WTC11 (cell line): Measurements from ENCODE around the gene SKIL. TPM values are rescaled to one million over a fixed set of nuclear protein-coding genes. Genes with fewer than 3 reads are reported as not detected.

Experiments
- ATAC-seq: fragments of 200-7000 bp; cut with Tn5 transposase; 2 replicates; pipeline ENCODE4 v1.10.0; 2021; ENCODE audit warnings: mild to moderate bottlenecking, moderate library complexity
- CTCF ChIA-PET: fragments of 300-600 bp; sonication (Branson Sonifier 250); formaldehyde crosslinking; loops from one replicate; lab custom pipeline; 2021; ENCODE audit warnings: antibody characterized with exemption; lab: Charles Lee
- POLR2A ChIA-PET: fragments of 350-600 bp; sonication (Branson Sonifier 250); formaldehyde crosslinking; loops from one replicate; lab custom pipeline; 2021; ENCODE audit warnings: antibody characterized with exemption; lab: Charles Lee
- DNase-seq: peaks from one replicate; pipeline ENCODE4 v3.0.0; 2021; ENCODE audit warnings: low spot score
- H3K27ac Mint-ChIP-seq: 2 replicates; pipeline ENCODE4 v1.8.0; 2021; ENCODE audit warnings: mixed read lengths
- H3K27me3 Mint-ChIP-seq: 2 replicates; pipeline ENCODE4 v1.8.0; 2021; ENCODE audit warnings: low read depth, mild to moderate bottlenecking, moderate library complexity, mixed read lengths
- H3K36me3 Mint-ChIP-seq: 2 replicates; pipeline ENCODE4 v1.8.0; 2021; ENCODE audit warnings: mixed read lengths
- H3K4me1 Mint-ChIP-seq: 2 replicates; pipeline ENCODE4 v1.8.0; 2022; ENCODE audit warnings: mixed read lengths
- H3K4me3 Mint-ChIP-seq: 2 replicates; pipeline ENCODE4 v1.8.0; 2021; ENCODE audit warnings: mild to moderate bottlenecking, moderate library complexity, mixed read lengths
- H3K9me3 Mint-ChIP-seq: 2 replicates; pipeline ENCODE4 v1.8.0; 2021; ENCODE audit warnings: mixed read lengths
- ATF6 ChIP-seq: sonication (generic); formaldehyde crosslinking; IDR thresholded peaks from 2 replicates; pipeline ENCODE4 v1.8.1; 2023; ENCODE audit warnings: mild to moderate bottlenecking, missing genetic modification reagents
- CBFB ChIP-seq: sonication (generic); formaldehyde crosslinking; IDR thresholded peaks from 2 replicates; pipeline ENCODE4 v1.8.1; 2022; ENCODE audit warnings: mild to moderate bottlenecking, low read depth, missing genetic modification reagents
- CREB1 ChIP-seq: sonication (generic); formaldehyde crosslinking; IDR thresholded peaks from 2 replicates; pipeline ENCODE4 v1.8.0; 2023; ENCODE audit warnings: mild to moderate bottlenecking, missing genetic modification reagents
- E2F4 ChIP-seq: sonication (generic); formaldehyde crosslinking; IDR thresholded peaks from 2 replicates; pipeline ENCODE4 v1.8.1; 2022; ENCODE audit warnings: low read depth, mild to moderate bottlenecking, moderate library complexity, missing genetic modification reagents, borderline replicate concordance
- EMX1 ChIP-seq: fragments of 250-450 bp; sonication (Bioruptor Pico); IDR thresholded peaks from 2 replicates; pipeline ENCODE4 v1.8.0; 2021; ENCODE audit warnings: mild to moderate bottlenecking
- FOXJ3 ChIP-seq: sonication (generic); formaldehyde crosslinking; IDR thresholded peaks from 2 replicates; pipeline ENCODE4 v1.9.0; 2021; ENCODE audit warnings: missing genetic modification reagents, mild to moderate bottlenecking, borderline replicate concordance
- FOXP1 ChIP-seq: sonication (generic); formaldehyde crosslinking; IDR thresholded peaks from 2 replicates; pipeline ENCODE4 v1.8.0; 2022; ENCODE audit warnings: missing genetic modification reagents, mild to moderate bottlenecking, moderate library complexity, borderline replicate concordance
- GABPB1 ChIP-seq: sonication (generic); formaldehyde crosslinking; IDR thresholded peaks from 2 replicates; pipeline ENCODE4 v1.8.1; 2023; ENCODE audit warnings: mild to moderate bottlenecking, missing genetic modification reagents
- GRHL2 ChIP-seq: fragments of 250-450 bp; sonication (Bioruptor Pico); IDR thresholded peaks from 2 replicates; pipeline ENCODE4 v1.8.0; 2022; ENCODE audit warnings: mild to moderate bottlenecking, moderate library complexity; ENCODE audit not compliant: insufficient replicate concordance, severe bottlenecking
- GTF2I ChIP-seq: fragments of 250-450 bp; sonication (Bioruptor Pico); conservative IDR thresholded peaks from 2 replicates; pipeline ENCODE4 v1.4.0; 2021; ENCODE audit warnings: mild to moderate bottlenecking
- HMGXB4 ChIP-seq: sonication (generic); formaldehyde crosslinking; IDR thresholded peaks from 2 replicates; pipeline ENCODE4 v1.8.1; 2023; ENCODE audit warnings: mild to moderate bottlenecking, moderate library complexity, missing genetic modification reagents
- JUN ChIP-seq: sonication (generic); formaldehyde crosslinking; IDR thresholded peaks from 2 replicates; pipeline ENCODE4 v1.8.0; 2023; ENCODE audit warnings: mild to moderate bottlenecking, missing genetic modification reagents
- KAT7 ChIP-seq: sonication (generic); formaldehyde crosslinking; IDR thresholded peaks from 2 replicates; pipeline ENCODE4 v1.8.1; 2023; ENCODE audit warnings: missing genetic modification reagents, mild to moderate bottlenecking, borderline replicate concordance
- MYBL2 ChIP-seq: sonication (generic); formaldehyde crosslinking; IDR thresholded peaks from 2 replicates; pipeline ENCODE4 v1.8.1; 2023; ENCODE audit warnings: mild to moderate bottlenecking, moderate library complexity, missing genetic modification reagents
- NFE2L1 ChIP-seq: sonication (generic); formaldehyde crosslinking; IDR thresholded peaks from 2 replicates; pipeline ENCODE4 v1.8.1; 2023; ENCODE audit warnings: missing genetic modification reagents
- PREB ChIP-seq: sonication (generic); formaldehyde crosslinking; IDR thresholded peaks from 2 replicates; pipeline ENCODE4 v1.8.1; 2022; ENCODE audit warnings: mild to moderate bottlenecking, missing genetic modification reagents, moderate library complexity, borderline replicate concordance
- RELA ChIP-seq: sonication (generic); formaldehyde crosslinking; IDR thresholded peaks from 2 replicates; pipeline ENCODE4 v1.8.1; 2022; ENCODE audit warnings: missing genetic modification reagents, mild to moderate bottlenecking, borderline replicate concordance
- SOX15 ChIP-seq: fragments of 250-450 bp; sonication (Bioruptor Pico); IDR thresholded peaks from 2 replicates; pipeline ENCODE4 v1.9.0; 2021; ENCODE audit warnings: mild to moderate bottlenecking
- STAT6 ChIP-seq: sonication (generic); formaldehyde crosslinking; conservative IDR thresholded peaks from 2 replicates; pipeline ENCODE4 v1.8.1; 2023; ENCODE audit warnings: mild to moderate bottlenecking, low read depth, missing genetic modification reagents, moderate library complexity
- ZNF219 ChIP-seq: sonication (generic); formaldehyde crosslinking; IDR thresholded peaks from 2 replicates; pipeline ENCODE4 v1.8.0; 2023; ENCODE audit warnings: missing genetic modification reagents, mild to moderate bottlenecking, borderline replicate concordance
- ZNF263 ChIP-seq: sonication (generic); formaldehyde crosslinking; IDR thresholded peaks from 2 replicates; pipeline ENCODE4 v1.8.1; 2022; ENCODE audit warnings: low read depth, mild to moderate bottlenecking, moderate library complexity, missing genetic modification reagents
- ZSCAN18 ChIP-seq: fragments of 250-450 bp; sonication (Bioruptor Pico); IDR thresholded peaks from 2 replicates; pipeline ENCODE4 v2.1.2; 2022; ENCODE audit warnings: mild to moderate bottlenecking, moderate library complexity
- total RNA-seq: library from RNA; stranded (reverse); gene quantifications from 3 replicates; pipeline ENCODE4 v1.2.3, GENCODE V29; 2021

Gene SKIL
- total RNA-seq, 1 experiment from 2014 or later = 181 TPM

GRCh38 chr3:170364965-170365364 is 7.5 kb downstream of the SKIL start (continued):
- TF ChIP-seq KAT7 (CRISPR knock-in tag) = no peak
- TF ChIP-seq, all 79 proteins: peak for 0

GRCh38 chr3:170367797-170368196 is 10.3 kb downstream of the SKIL start:
- Mint-ChIP-seq H3K4me1 (peaks cover 61% of the 10 kb centered on the region), H3K9me3 (no peaks in the 10 kb centered on the region), H3K27me3 (no peaks in the 10 kb centered on the region), H3K27ac (peak overlapping the region; percentile 67; the same call in 1 of the 2 replicates), H3K36me3 (peaks cover 44% of the 10 kb centered on the region), H3K4me3 (peak overlapping the region; percentile 43)
- TF ChIP-seq GTF2I (CRISPR knock-in tag) (no peak), HMGXB4 (CRISPR knock-in tag) (no peak), CREB1 (CRISPR knock-in tag) (no peak), ZSCAN18 (CRISPR knock-in tag) (no peak), ATF6 (no peak), FOXJ3 (CRISPR knock-in tag) (no peak), PREB (CRISPR knock-in tag) (no peak), SOX15 (CRISPR knock-in tag) (no peak), MYBL2 (CRISPR knock-in tag) (no peak), ZNF263 (CRISPR knock-in tag) (no peak), RELA (CRISPR knock-in tag) (no peak), NFE2L1 (CRISPR knock-in tag) (no peak)
- POLR2A ChIA-PET = no interaction called here
- CTCF ChIA-PET = no interaction called here
- ATAC-seq (no peak), DNase-seq (no peak)

- Mint-ChIP-seq H3K27me3 (no peaks in the 10 kb centered on the region), H3K36me3 (peaks cover 42% of the 10 kb centered on the region), H3K4me3 (peak overlapping the region; percentile 12; the same call in 1 of the 2 replicates), H3K4me1 (peaks cover 59% of the 10 kb centered on the region), H3K27ac (no peak overlapping the region), H3K9me3 (no peaks in the 10 kb centered on the region)
- no peak for DNase-seq
- no peak for ATAC-seq
- ChIA-PET POLR2A (no interaction called here), CTCF (interaction anchor here (1.0 kb wide), 1 partner anchor 60 kb away, joined by 4 read pairs; no protein-coding TSS in a partner anchor)
- no peak for TF ChIP-seq STAT6 (CRISPR knock-in tag)
- TF ChIP-seq GRHL2 = no peak
- TF ChIP-seq ZNF219 = no peak
- TF ChIP-seq FOXP1 = no peak
- no peak for TF ChIP-seq JUN (CRISPR knock-in tag)
- TF ChIP-seq EMX1 = no peak
- TF ChIP-seq E2F4 = no peak
- no peak for TF ChIP-seq CBFB (CRISPR knock-in tag)
- no peak for TF ChIP-seq GABPB1 (CRISPR knock-in tag)
Observed at GRCh38 chr3:170368921-170369320, 11.4 kb downstream of the SKIL start.
